ENCODE measurements around the gene AMY1A.
"Not testable (repeated sequence)": the region's sequence is repeated elsewhere in the genome, so short reads cannot be mapped to it uniquely, and the experiment has no call there.

AMY1A gene

GRCh38 chr1:103655460-103655859 is at the start of gene AMY1A:
AMY1A (plus strand) TSS chr1:103655760; CDS start chr1:103656331, 571 bp downstream.
- DNase-seq (ENCODE audit: low read depth in 3 of 3) = not testable (repeated sequence)

GRCh38 chr1:103616362-103616761 is 39.2 kb upstream of the AMY1A start:
- DNase-seq (ENCODE audit: low read depth in 3 of 3) = no peak

GRCh38 chr1:103616994-103617477 is 38.5 kb upstream of the AMY1A start, which contains the start of gene AMY2A:
AMY2A (plus strand) TSS chr1:103617427; CDS start chr1:103617441, 14 bp downstream.
- DNase-seq (ENCODE audit: low read depth in 3 of 3) = not testable (repeated sequence)

GRCh38 chr1:103627436-103627835 is 28.1 kb upstream of the AMY1A start:
- not testable (repeated sequence) for DNase-seq (ENCODE audit: low read depth in 3 of 3)

- DNase-seq (ENCODE audit: low read depth in 3 of 3) = not testable (repeated sequence)
Measured at GRCh38 chr1:103641194-103641593, 14.4 kb upstream of the AMY1A start.

- not testable (repeated sequence) for DNase-seq (ENCODE audit: low read depth in 3 of 3)
Measured at GRCh38 chr1:103643908-103644307, 11.7 kb upstream of the AMY1A start.

GRCh38 chr1:103650305-103650704 is 5.3 kb upstream of the AMY1A start:
- not testable (repeated sequence) for DNase-seq (ENCODE audit: low read depth in 3 of 3)

- not testable (repeated sequence) for DNase-seq (ENCODE audit: low read depth in 3 of 3)
Measured at GRCh38 chr1:103650889-103651288, 4.7 kb upstream of the AMY1A start.

GRCh38 chr1:103654133-103654532 is 1.4 kb upstream of the AMY1A start:
- DNase-seq (ENCODE audit: low read depth in 3 of 3) = not testable (repeated sequence)

GRCh38 chr1:103676335-103676734 is 20.8 kb downstream of the AMY1A start:
- not testable (repeated sequence) for DNase-seq (ENCODE audit: low read depth in 3 of 3)

- not testable (repeated sequence) for DNase-seq (ENCODE audit: low read depth in 3 of 3)
Measured at GRCh38 chr1:103696110-103696509, 40.5 kb downstream of the AMY1A start, which contains the start of gene AMY1B. AMY1B (minus strand) TSS chr1:103696210; CDS start chr1:103695639, 571 bp downstream.

- DNase-seq (ENCODE audit: low read depth in 3 of 3) = not testable (repeated sequence)
Measured at GRCh38 chr1:103697430-103697829, 41.9 kb downstream of the AMY1A start.

GRCh38 chr1:103700669-103701068 is 45.1 kb downstream of the AMY1A start:
- DNase-seq (ENCODE audit: low read depth in 3 of 3) = not testable (repeated sequence)

GRCh38 chr1:103701256-103701655 is 45.7 kb downstream of the AMY1A start:
- DNase-seq (ENCODE audit: low read depth in 3 of 3) = not testable (repeated sequence)

- DNase-seq (ENCODE audit: low read depth in 3 of 3) = not testable (repeated sequence)
Measured at GRCh38 chr1:103707670-103708069, 52.1 kb downstream of the AMY1A start.

GRCh38 chr1:103710381-103710780 is 54.8 kb downstream of the AMY1A start:
- DNase-seq (ENCODE audit: low read depth in 3 of 3) = not testable (repeated sequence)

All from stimulated activated CD4-positive, alpha-beta T cell treated with anti-CD3 and anti-CD28 coated beads, TNF-alpha, amount 100 ng/mL, for 48 hours (primary cell).